Nephron progenitor cell (in vitro differentiated cells): ENCODE measurements around the gene SH3YL1.

Source experiments
- DNase-seq: peaks from one replicate; pipeline ENCODE4 v3.0.0; 2021
- H3K27ac Mint-ChIP-seq: 2 replicates; pipeline ENCODE4 v1.8.0; 2021; ENCODE audit warnings: mild to moderate bottlenecking, moderate library complexity, mixed read lengths
- H3K27me3 Mint-ChIP-seq: 2 replicates; pipeline ENCODE4 v1.8.0; 2021; ENCODE audit warnings: mild to moderate bottlenecking, low read depth, mixed read lengths; ENCODE audit not compliant: poor library complexity
- H3K36me3 Mint-ChIP-seq: 2 replicates; pipeline ENCODE4 v1.8.0; 2021; ENCODE audit warnings: low read depth, mixed read lengths
- H3K4me1 Mint-ChIP-seq: 2 replicates; pipeline ENCODE4 v1.8.0; 2021; ENCODE audit warnings: mixed read lengths
- H3K4me3 Mint-ChIP-seq: 2 replicates; pipeline ENCODE4 v1.8.0; 2021; ENCODE audit warnings: mild to moderate bottlenecking, moderate library complexity, mixed read lengths
- H3K9me3 Mint-ChIP-seq: 2 replicates; pipeline ENCODE4 v1.8.0; 2021; ENCODE audit warnings: mild to moderate bottlenecking, moderate library complexity, mixed read lengths
- CTCF ChIP-seq: fragments of 200-600 bp; sonication (generic); IDR thresholded peaks from 2 replicates; pipeline ENCODE4 v1.5.0; 2021; ENCODE audit warnings: antibody characterized with exemption

SH3YL1 gene

GRCh38 chr2:208335-208734 is 55.5 kb downstream of the SH3YL1 start:
- Mint-ChIP-seq H3K27me3 (peaks cover 21% of the 10 kb centered on the region), H3K4me3 (no peak overlapping the region), H3K27ac (no peak overlapping the region), H3K36me3 (no peaks in the 10 kb centered on the region), H3K9me3 (peaks cover 19% of the 10 kb centered on the region), H3K4me1 (no peaks in the 10 kb centered on the region)
- no peak for DNase-seq
- no peak for TF ChIP-seq CTCF

GRCh38 chr2:203984-204383 is 59.8 kb downstream of the SH3YL1 start:
- Mint-ChIP-seq H3K4me1 (no peaks in the 10 kb centered on the region), H3K27ac (no peak overlapping the region), H3K4me3 (no peak overlapping the region), H3K27me3 (peaks cover 9% of the 10 kb centered on the region), H3K36me3 (no peaks in the 10 kb centered on the region), H3K9me3 (peaks cover 10% of the 10 kb centered on the region)
- no peak for DNase-seq
- no peak for TF ChIP-seq CTCF

GRCh38 chr2:203401-203800 is 60.4 kb downstream of the SH3YL1 start:
- no peak for DNase-seq

GRCh38 chr2:202945-203344 is 60.9 kb downstream of the SH3YL1 start:
- peaks cover 6% of the 10 kb centered on the region for H3K27me3 Mint-ChIP-seq
- TF ChIP-seq CTCF, result no peak
- peaks cover 10% of the 10 kb centered on the region for H3K9me3 Mint-ChIP-seq
- H3K27ac Mint-ChIP-seq, result no peak overlapping the region
- no peak for DNase-seq
- no peak overlapping the region for H3K4me3 Mint-ChIP-seq
- no peaks in the 10 kb centered on the region for H3K36me3 Mint-ChIP-seq
- no peaks in the 10 kb centered on the region for H3K4me1 Mint-ChIP-seq

More at GRCh38 chr2:203401-203800, 60.4 kb downstream of the SH3YL1 start:
- no peak for TF ChIP-seq CTCF
- Mint-ChIP-seq H3K27me3 (peaks cover 9% of the 10 kb centered on the region), H3K4me1 (no peaks in the 10 kb centered on the region), H3K9me3 (peaks cover 10% of the 10 kb centered on the region), H3K36me3 (no peaks in the 10 kb centered on the region), H3K27ac (no peak overlapping the region), H3K4me3 (no peak overlapping the region)

GRCh38 chr2:201648-202433 is 62.0 kb downstream of the SH3YL1 start:
- Mint-ChIP-seq H3K27ac (no peak overlapping the region), H3K4me3 (no peak overlapping the region)

More at GRCh38 chr2:201648-202433, 62.0 kb downstream of the SH3YL1 start:
- H3K4me1 Mint-ChIP-seq, result no peaks in the 10 kb centered on the region
- no peaks in the 10 kb centered on the region for H3K36me3 Mint-ChIP-seq
- no peak for DNase-seq
- peaks cover 6% of the 10 kb centered on the region for H3K27me3 Mint-ChIP-seq
- no peak for TF ChIP-seq CTCF
- peaks cover 10% of the 10 kb centered on the region for H3K9me3 Mint-ChIP-seq
